GM13976 (cell line): ENCODE data around the gene SPPL2A.

Experiments
- DNase-seq: peaks from one replicate; pipeline ENCODE4 v3.0.0; 2012; ENCODE audit warnings: low spot score
- CTCF ChIP-seq: IDR thresholded peaks from 2 replicates; pipeline ENCODE4 v1.5.1; 2012; ENCODE audit warnings: borderline replicate concordance, mild to moderate bottlenecking; ENCODE audit not compliant: insufficient read depth; ENCODE audit errors: extremely low read depth, missing control alignments, control extremely low read depth
- in situ Hi-C: fragments of 300-500 bp; cut with MboI; formaldehyde crosslinking; loops from one replicate; pipeline ENCODE4 v1.12.0; 2022; ENCODE audit warnings: low sequenced_read_pairs, mixed read lengths, inconsistent platforms; ENCODE audit not compliant: unreplicated experiment

SPPL2A gene

DNA sequence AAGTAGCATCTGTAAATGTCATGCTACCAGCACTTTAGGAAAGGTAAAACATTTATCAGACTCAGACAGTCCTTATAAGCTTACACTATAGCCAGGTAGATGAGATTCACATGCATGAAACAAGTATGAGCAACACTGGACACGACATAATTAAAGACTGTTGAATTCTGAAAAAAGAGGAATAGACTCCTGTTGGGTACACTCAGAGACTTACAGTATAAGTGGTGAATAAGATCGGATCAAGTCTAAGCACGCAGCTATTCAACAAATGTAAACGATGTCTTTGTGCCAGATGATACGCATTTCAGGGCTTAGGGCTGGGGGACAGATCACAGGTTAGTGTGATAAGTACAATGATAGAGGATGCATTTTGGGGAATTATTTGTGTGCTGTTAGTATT is 43.2 kb upstream of the SPPL2A start:
- TF ChIP-seq CTCF: no peak
- no peak for DNase-seq
- in situ Hi-C loops: no loop called here

GRCh38 chr15:50803479-50804180 is 38.1 kb upstream of the SPPL2A start:
- no peak for TF ChIP-seq CTCF
- in situ Hi-C loops: no loop called here
- no peak for DNase-seq

DNA sequence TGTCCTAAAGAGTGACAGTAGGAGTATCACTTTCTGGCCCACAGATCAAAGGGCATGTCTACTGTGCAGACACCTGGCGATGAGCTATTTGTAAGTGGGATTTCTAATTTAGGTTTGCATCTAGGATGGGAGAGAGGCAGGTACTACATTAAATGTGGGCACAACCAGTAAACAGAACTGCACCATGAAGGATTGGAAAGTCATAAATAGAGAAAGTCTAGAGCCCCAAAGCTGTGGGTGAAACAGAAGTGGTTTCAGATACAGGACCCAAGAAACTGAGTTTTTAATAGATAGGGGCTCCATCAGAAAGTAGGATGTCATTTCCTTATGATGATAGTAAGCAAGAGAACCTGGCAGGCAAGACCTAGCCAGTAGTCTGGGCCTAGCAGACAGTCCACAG is 35.2 kb upstream of the SPPL2A start:
- no peak for TF ChIP-seq CTCF
- DNase-seq: peak; percentile 32
- in situ Hi-C loops: no loop called here

DNA sequence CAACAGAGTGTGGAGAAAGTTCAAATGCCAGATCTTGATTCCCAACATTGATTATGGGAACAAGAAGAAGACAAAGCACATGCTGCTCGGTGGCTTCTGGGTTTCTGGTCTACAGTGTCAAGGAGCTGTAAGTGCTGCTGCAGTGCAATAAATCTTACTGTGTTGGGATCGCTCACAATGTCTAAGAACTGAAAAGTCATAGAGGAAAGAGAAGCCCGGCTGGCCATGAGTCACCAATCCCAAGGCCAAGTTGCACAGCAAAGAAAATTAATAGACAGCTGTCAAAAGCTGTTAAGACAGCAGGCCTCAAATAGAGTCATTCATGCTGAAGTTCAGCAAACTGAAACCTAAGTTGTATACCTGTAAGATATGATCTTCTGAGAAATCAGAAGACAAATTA is 33.2 kb upstream of the SPPL2A start:
- in situ Hi-C loops: no loop called here
- no peak for TF ChIP-seq CTCF
- no peak for DNase-seq

DNA sequence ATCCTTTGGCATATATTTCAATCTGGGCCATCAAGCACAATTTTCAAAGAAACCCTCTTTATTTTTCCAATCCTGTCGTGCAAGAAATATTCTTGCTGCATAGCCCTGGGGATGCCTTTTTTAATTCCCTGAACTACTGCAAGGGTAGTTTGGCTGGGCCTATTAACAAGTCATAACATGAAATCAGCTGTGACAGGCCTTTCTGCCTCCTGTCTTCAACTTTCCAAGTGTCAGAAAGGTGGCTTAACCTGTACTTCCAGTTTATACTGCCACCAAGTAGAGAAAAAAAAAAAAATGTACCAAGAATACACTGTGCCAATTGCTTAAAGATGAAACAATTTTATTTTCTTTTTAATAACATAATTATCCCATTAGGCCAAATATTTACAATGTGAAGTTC is 32.4 kb upstream of the SPPL2A start:
- no peak for DNase-seq
- in situ Hi-C loops: no loop called here
- TF ChIP-seq CTCF: no peak

DNA sequence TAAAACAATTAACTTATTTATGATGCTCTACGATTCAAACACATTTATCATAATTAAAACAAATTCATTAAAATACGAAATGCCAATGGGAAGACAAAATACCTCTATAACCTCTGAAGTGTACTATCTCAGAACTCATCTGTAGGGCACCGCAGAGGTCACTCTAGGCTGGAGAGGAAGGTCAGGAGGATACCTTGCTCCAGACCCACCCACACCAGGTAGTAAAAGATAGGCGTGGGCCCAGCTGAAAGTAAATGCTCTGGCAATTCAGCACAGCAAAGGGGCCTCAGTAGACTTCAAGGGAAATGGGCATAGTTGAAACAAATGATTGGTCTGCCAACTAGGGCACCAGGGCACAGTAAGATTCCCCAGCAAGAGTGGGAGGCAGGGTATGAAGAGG is 26.0 kb upstream of the SPPL2A start:
- no peak for TF ChIP-seq CTCF
- in situ Hi-C loops: no loop called here
- DNase-seq: no peak
